GM12878 (cell line): ENCODE data around the gene TUBA3E. TPM values are rescaled to one million over a fixed set of nuclear protein-coding genes. Genes with fewer than 3 reads are reported as not detected.

Experiments
- BACH1 ChIP-seq: fragments of 450-650 bp; IDR thresholded peaks from 2 replicates; pipeline ENCODE4 v1.6.1; 2017; ENCODE audit warnings: mild to moderate bottlenecking, borderline replicate concordance
- CHD4 ChIP-seq: fragments of 200-600 bp; sonication (generic); IDR thresholded peaks from 2 replicates; pipeline ENCODE4 v1.6.1; 2016; ENCODE audit warnings: mild to moderate bottlenecking
- EGR1 ChIP-seq, 2 experiments: IDR thresholded peaks; 1 replicate in 1 of 2; 2 replicates in 1 of 2; pipeline ENCODE4 v1.6.1; 2011 to 2012; ENCODE audit warnings: low read depth in 2 of 2, low read length in 2 of 2, borderline replicate concordance in 1 of 2, mild to moderate bottlenecking in 1 of 2, moderate library complexity in 1 of 2
- WRNIP1 ChIP-seq: IDR thresholded peaks from 2 replicates; pipeline ENCODE4 v1.6.1; 2011; ENCODE audit warnings: low read depth, low read length, improper control_type of control experiment, borderline replicate concordance
- ZZZ3 ChIP-seq: IDR thresholded peaks from 2 replicates; pipeline ENCODE4 v1.6.1; 2011; ENCODE audit warnings: low read depth; ENCODE audit not compliant: control insufficient read depth, insufficient read length
- polyA plus RNA-seq, 11 experiments: library from polyadenylated mRNA; depleted of rRNA in 4 of 11; unstranded in 6 of 11; stranded (reverse) in 5 of 11; fragments of >200 nt; fragmentation: Nextera tagmentation in 4 of 11; fragmentation: Illumina TruSeq in 1 of 11; extraction: Ambion mirVana in 4 of 11; extraction: Trizol in 1 of 11; gene quantifications; 1 replicate in 1 of 11; 2 replicates in 10 of 11; pipeline versions ENCODE4 v1.2.1 to v1.2.3, GENCODE V29; 2011 to 2016; ENCODE audit warnings: inconsistent platforms in 2 of 11, missing spikeins in 2 of 11, low read depth in 1 of 11
- total RNA-seq, 4 experiments: library from RNA; depleted of rRNA in 3 of 4; stranded (reverse); fragments of >200 nt in 3 of 4; fragmentation: Illumina TruSeq in 1 of 4; extraction: Trizol in 1 of 4; gene quantifications; 2 replicates each; pipeline versions ENCODE4 v1.2.1 to v1.2.3, GENCODE V29; 2013 to 2021
- TF ChIP-seq, protein P1 (sequence below): fragments of 450-650 bp; IDR thresholded peaks from 2 replicates; pipeline ENCODE4 v1.6.1; 2017; ENCODE audit warnings: mild to moderate bottlenecking
- TF ChIP-seq, protein P2 (sequence below): fragments of 450-650 bp; IDR thresholded peaks from 2 replicates; pipeline ENCODE4 v1.6.1; 2017; ENCODE audit warnings: low read depth, mild to moderate bottlenecking, moderate library complexity

TUBA3E gene
- total and polyA plus RNA-seq, 10 of the 15 experiments (the other 5 are each of a cell fraction or from before 2014, with no cell fraction given): not detected

DNA sequence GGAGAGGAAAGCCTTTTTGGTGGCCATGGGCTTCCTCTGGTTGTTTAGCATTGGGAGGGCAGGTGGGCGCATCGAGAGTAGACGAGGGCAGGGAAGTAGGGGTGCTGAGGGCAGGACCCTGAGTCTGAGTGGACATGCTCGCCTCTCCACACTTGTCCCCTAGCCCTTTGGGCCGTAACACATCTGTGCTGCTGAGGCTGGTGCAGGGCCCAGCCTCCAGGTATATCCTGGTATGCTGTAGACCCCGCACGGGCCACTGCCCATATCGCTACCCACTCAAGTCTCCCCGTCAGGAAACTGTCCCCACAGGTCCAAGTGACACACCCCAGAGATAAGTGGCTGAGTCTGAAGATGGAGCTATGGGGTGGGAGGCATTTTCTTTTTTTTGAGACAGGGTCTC lies 39.6 kb downstream of the TUBA3E start (continued):
- TF ChIP-seq EGR1 (IDR thresholded peaks at IDR 0.05; ENCODE audit: borderline replicate concordance in 1 of 2, low read depth in 2 of 2, low read length in 2 of 2): no peak
- TF ChIP-seq WRNIP1: no peak
- no peak for TF ChIP-seq CHD4
- TF ChIP-seq BACH1: no peak
- TF ChIP-seq, protein P1, sequence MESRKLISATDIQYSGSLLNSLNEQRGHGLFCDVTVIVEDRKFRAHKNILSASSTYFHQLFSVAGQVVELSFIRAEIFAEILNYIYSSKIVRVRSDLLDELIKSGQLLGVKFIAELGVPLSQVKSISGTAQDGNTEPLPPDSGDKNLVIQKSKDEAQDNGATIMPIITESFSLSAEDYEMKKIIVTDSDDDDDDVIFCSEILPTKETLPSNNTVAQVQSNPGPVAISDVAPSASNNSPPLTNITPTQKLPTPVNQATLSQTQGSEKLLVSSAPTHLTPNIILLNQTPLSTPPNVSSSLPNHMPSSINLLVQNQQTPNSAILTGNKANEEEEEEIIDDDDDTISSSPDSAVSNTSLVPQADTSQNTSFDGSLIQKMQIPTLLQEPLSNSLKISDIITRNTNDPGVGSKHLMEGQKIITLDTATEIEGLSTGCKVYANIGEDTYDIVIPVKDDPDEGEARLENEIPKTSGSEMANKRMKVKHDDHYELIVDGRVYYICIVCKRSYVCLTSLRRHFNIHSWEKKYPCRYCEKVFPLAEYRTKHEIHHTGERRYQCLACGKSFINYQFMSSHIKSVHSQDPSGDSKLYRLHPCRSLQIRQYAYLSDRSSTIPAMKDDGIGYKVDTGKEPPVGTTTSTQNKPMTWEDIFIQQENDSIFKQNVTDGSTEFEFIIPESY: no peak
- TF ChIP-seq ZZZ3: no peak
- TF ChIP-seq, protein P2, sequence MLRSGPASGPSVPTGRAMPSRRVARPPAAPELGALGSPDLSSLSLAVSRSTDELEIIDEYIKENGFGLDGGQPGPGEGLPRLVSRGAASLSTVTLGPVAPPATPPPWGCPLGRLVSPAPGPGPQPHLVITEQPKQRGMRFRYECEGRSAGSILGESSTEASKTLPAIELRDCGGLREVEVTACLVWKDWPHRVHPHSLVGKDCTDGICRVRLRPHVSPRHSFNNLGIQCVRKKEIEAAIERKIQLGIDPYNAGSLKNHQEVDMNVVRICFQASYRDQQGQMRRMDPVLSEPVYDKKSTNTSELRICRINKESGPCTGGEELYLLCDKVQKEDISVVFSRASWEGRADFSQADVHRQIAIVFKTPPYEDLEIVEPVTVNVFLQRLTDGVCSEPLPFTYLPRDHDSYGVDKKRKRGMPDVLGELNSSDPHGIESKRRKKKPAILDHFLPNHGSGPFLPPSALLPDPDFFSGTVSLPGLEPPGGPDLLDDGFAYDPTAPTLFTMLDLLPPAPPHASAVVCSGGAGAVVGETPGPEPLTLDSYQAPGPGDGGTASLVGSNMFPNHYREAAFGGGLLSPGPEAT: no peak
